Measurements from ENCODE around the gene UMODL1.
A peak's percentile ranks its signal among the peaks of the same experiment; 100 is the strongest.

Gene UMODL1

GRCh38 chr21:42160765-42161164, 89.6 kb downstream of the UMODL1 start:
- no peak overlapping the region for H3K4me3 ChIP-seq (ENCODE audit: low read depth, low read length)
- no peak for TF ChIP-seq CTCF (IDR thresholded peaks at IDR 0.05; ENCODE audit: borderline replicate concordance, insufficient read depth, low read depth, low read length)

- no peak overlapping the region for H3K4me3 ChIP-seq (ENCODE audit: low read depth, low read length)
- TF ChIP-seq CTCF (IDR thresholded peaks at IDR 0.05; ENCODE audit: borderline replicate concordance, insufficient read depth, low read depth, low read length): no peak
Measured at GRCh38 chr21:42161401-42161955, 90.4 kb downstream of the UMODL1 start.

GRCh38 chr21:42161956-42162681, 91.0 kb downstream of the UMODL1 start:
- no peak for TF ChIP-seq CTCF (IDR thresholded peaks at IDR 0.05; ENCODE audit: borderline replicate concordance, insufficient read depth, low read depth, low read length)
- H3K4me3 ChIP-seq (ENCODE audit: low read depth, low read length): no peak overlapping the region

GRCh38 chr21:42162831-42163510, 91.9 kb downstream of the UMODL1 start:
- TF ChIP-seq CTCF (IDR thresholded peaks at IDR 0.05; ENCODE audit: borderline replicate concordance, insufficient read depth, low read depth, low read length): no peak
- no peak overlapping the region for H3K4me3 ChIP-seq (ENCODE audit: low read depth, low read length)

GRCh38 chr21:42163511-42163863, 92.4 kb downstream of the UMODL1 start:
- no peak for TF ChIP-seq CTCF (IDR thresholded peaks at IDR 0.05; ENCODE audit: borderline replicate concordance, insufficient read depth, low read depth, low read length)
- no peak overlapping the region for H3K4me3 ChIP-seq (ENCODE audit: low read depth, low read length)

- no peak overlapping the region for H3K4me3 ChIP-seq (ENCODE audit: low read depth, low read length)
- TF ChIP-seq CTCF (IDR thresholded peaks at IDR 0.05; ENCODE audit: borderline replicate concordance, insufficient read depth, low read depth, low read length): peak; percentile 80
Measured at GRCh38 chr21:42164064-42164789, 93.1 kb downstream of the UMODL1 start.
